GM21825 (cell line): ENCODE results near the gene BCL7C.
"Not testable (repeated sequence)": the region's sequence is repeated elsewhere in the genome, so short reads cannot be mapped to it uniquely, and the experiment has no call there.

Experiments used
- ATAC-seq: cut with Tn5 transposase; IDR thresholded peaks from one replicate; pipeline ENCODE4 v1.9.1; 2021; ENCODE audit warnings: mild to moderate bottlenecking, moderate library complexity; ENCODE audit not compliant: unreplicated experiment

BCL7C gene

GRCh38 chr16:30870904-30871303 lies 23.0 kb downstream of the BCL7C start:
- ATAC-seq: no peak

GRCh38 chr16:30867747-30868146 lies 26.1 kb downstream of the BCL7C start:
- ATAC-seq: no peak

GRCh38 chr16:30866031-30866430 lies 27.8 kb downstream of the BCL7C start:
- no peak for ATAC-seq

GRCh38 chr16:30863178-30863577 lies 30.7 kb downstream of the BCL7C start:
- ATAC-seq: not testable (repeated sequence)

GRCh38 chr16:30860729-30861128 lies 33.1 kb downstream of the BCL7C start:
- ATAC-seq: not testable (repeated sequence)

- no peak for ATAC-seq
Measured at GRCh38 chr16:30858829-30859423, 35.0 kb downstream of the BCL7C start.

- ATAC-seq: no peak
Measured at GRCh38 chr16:30858111-30858495, 35.8 kb downstream of the BCL7C start.

GRCh38 chr16:30853758-30854157 lies 40.1 kb downstream of the BCL7C start:
- ATAC-seq: no peak

- ATAC-seq: no peak
Measured at GRCh38 chr16:30850246-30850645, 43.6 kb downstream of the BCL7C start.

- ATAC-seq: no peak
Measured at GRCh38 chr16:30846649-30847402, 47.1 kb downstream of the BCL7C start.

GRCh38 chr16:30844671-30845449 lies 49.0 kb downstream of the BCL7C start:
- peak; percentile 54 for ATAC-seq

- no peak for ATAC-seq
Measured at GRCh38 chr16:30844346-30844670, 49.6 kb downstream of the BCL7C start.

- no peak for ATAC-seq
Measured at GRCh38 chr16:30843501-30843900, 50.4 kb downstream of the BCL7C start.

GRCh38 chr16:30842971-30843370 lies 50.9 kb downstream of the BCL7C start:
- ATAC-seq: no peak

- ATAC-seq: no peak
Measured at GRCh38 chr16:30841332-30841731, 52.5 kb downstream of the BCL7C start.

GRCh38 chr16:30840611-30841010 lies 53.3 kb downstream of the BCL7C start:
- ATAC-seq: no peak

- no peak for ATAC-seq
Measured at GRCh38 chr16:30839523-30840227, 54.2 kb downstream of the BCL7C start.

GRCh38 chr16:30838876-30839471 lies 54.9 kb downstream of the BCL7C start:
- no peak for ATAC-seq

- no peak for ATAC-seq
Measured at GRCh38 chr16:30837904-30838303, 56.0 kb downstream of the BCL7C start.
